Activated gamma-delta T cell treated with Interleukin-2 at 50 U/mL for 16 hours (primary cell): Measurements from ENCODE around the gene IL4.

Experiments
- DNase-seq: peaks from one replicate; pipeline ENCODE4 v3.0.0-alpha.2; 2020

IL4 gene

DNA sequence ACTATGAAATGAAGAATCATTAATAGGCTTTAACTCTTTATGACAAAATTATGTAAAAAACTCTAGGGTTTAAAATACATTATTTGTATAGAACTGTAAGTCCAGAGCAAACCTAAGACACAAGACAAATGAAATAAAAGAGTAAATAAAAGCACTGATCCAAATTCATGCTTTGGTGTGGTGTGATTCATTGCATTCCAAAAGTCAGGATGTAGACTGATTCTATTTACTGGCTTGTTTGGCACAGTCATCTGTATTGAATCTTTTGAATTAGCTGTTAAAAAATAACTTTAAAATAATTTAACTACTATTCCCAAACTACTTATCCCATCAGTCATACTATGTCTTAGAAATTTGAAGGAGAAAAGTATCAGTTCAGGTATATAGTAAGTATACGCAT is 31.1 kb downstream of the IL4 start:
- no peak for DNase-seq

- DNase-seq: no peak
Measured at GRCh38 chr5:132708645-132709044, 34.9 kb downstream of the IL4 start.

DNA sequence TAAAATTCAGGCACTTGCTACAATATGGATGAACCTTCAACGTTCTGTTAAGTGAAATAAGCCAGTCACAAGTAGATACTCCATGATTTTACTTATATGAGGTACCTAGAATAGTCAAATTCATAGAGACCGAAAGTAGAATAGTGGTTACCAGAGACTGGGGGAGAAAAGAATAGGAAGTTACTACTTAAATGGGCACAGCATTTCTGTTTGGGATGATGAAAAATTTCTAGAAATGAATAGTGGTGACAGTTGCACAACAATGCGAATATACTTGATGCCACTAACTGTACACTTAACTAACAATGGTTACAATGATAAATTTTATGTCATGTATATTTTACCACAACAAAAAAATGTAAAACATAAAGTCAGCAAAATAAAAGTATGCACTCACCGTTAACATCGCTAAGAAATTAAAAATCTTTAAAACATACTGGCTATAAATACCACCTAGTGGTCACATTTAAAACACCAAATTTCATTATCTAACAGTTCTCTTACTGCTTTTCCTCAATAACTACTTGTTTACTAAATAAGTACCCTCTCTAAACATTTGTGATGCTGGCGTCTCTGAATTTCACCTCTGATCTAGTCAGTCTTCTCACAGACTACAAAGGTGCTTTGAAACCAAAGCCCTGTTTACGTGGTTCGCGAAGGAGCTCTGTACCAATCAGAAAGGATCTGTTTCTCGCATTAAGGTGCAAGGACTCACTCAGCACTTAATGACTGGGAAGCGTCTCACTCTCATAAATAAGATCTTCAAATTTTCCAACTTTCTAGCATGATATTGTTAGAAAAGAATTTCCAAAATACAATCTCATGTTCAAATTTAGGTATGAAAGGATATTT is 40.9 kb downstream of the IL4 start:
- no peak for DNase-seq

GRCh38 chr5:132718544-132719312 is 44.9 kb downstream of the IL4 start:
- no peak for DNase-seq

- no peak for DNase-seq
Measured at GRCh38 chr5:132725745-132726144, 52.0 kb downstream of the IL4 start.

GRCh38 chr5:132729896-132730295 is 56.1 kb downstream of the IL4 start:
- no peak for DNase-seq
